GM18951 (cell line): ENCODE results near the gene ACVR1.

ENCODE experiments used
- POLR2A ChIP-seq: IDR thresholded peaks from 4 replicates; pipeline ENCODE4 v1.6.1; 2011; ENCODE audit warnings: mild to moderate bottlenecking; ENCODE audit not compliant: insufficient read length, insufficient read depth; ENCODE audit errors: extremely low read depth
- in situ Hi-C: fragments of 300-500 bp; cut with MboI; formaldehyde crosslinking; loops from one replicate; pipeline ENCODE4 v1.12.0; 2022; ENCODE audit warnings: low sequenced_read_pairs, mixed read lengths, inconsistent platforms; ENCODE audit not compliant: unreplicated experiment

The ACVR1 gene

DNA sequence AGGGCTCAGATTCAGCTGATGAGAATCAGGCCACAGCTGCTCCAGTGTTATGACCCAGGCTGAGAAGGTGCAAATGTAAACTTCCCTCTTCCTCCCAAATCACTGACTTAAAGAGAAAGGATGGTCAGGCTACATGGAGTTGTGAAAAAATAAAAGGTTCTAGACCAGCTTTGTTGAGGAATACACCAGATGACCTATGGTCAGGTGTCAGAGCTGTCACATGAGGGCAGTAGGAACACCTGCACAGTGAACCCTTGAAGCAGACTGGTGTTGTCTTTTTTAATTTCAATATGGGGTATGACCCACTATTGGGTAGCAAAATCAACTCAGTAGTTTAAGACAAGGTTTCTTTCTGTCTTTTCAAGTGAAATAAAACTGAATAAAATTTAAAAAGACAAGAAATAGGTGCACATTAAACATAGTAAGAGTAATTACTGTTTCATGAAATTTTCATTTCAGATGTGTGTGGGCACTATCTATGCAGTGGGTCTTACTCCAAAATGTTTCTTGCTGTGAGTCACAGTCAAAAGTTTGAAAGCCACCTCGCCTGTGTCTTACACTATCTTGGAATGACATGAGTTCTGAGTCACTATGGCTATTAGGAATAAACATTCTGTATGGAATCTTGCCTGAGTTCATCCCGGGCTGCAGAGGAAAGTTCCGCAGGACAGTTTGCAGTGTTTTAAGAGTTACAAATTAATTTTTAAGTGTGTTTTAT is 83.6 kb downstream of the ACVR1 start:
- in situ Hi-C loops: no loop called here
- TF ChIP-seq POLR2A: no peak

DNA sequence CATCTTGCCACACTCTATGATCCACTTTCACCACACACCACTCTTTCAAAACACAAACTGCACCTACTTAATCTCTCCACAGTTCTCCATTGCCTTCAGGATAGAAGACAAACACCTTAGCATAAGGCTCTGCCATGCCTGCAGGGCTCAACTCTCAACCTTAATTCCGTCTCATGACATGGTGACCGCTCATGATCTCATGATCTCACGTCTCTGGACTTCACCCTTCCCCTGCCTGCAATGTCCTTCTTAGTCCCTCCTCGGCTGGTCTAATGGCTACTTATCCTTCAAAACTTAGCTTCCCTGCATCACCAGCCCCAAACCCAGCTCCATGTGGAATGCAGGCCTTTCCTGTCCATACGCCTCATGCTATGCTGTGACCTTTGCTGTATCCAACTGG is 85.3 kb downstream of the ACVR1 start:
- no peak for TF ChIP-seq POLR2A
- in situ Hi-C loops: no loop called here

DNA sequence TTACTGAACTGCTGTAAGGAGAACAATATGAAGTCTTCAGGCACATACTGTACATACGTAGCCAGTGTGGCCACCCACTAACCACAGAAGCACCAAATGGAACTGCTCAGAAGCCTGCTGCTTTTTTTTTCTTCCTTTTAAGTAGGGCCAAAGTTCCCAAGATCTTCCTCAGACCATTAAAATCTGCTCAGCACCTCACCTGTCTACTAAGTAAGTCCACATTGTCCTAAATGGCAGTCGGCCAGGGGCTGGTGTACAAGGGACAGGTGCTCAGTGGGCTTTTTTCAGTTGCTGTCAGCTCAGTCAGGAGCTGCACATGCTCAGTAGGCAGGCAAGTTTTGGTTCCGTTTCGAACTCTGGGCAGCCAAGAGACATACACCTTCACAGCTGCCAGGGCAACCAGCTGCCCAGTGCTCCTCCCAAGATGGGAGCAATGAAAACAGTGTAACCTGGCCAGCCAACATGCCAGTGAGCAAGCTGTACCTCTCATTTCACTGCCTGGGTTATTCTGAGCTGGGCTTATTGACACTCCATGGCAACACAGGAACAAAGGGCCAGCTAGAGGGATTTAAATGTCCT is 86.1 kb downstream of the ACVR1 start:
- in situ Hi-C loops: no loop called here
- no peak for TF ChIP-seq POLR2A

- TF ChIP-seq POLR2A: no peak
- in situ Hi-C loops: no loop called here
Observed at GRCh38 chr2:157789256-157789655, 86.9 kb downstream of the ACVR1 start.

DNA sequence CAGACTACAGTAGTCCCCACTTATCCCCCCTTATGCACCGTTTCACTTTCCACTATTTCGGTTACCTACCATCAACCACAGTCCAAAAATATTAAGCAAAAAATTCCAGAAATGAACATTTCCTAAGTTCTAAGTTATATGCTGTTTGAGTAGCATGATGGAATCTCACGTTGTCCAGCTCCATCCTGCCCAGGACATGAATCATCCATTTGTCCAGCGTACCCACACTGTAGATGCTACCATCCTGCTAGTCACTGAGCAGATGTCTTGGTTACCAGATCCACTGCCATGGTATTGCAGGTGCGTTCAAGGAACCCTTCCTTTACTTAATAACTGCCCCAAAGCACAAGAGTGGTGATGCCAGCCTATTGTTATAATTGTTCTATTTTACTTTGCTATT is 87.9 kb downstream of the ACVR1 start:
- in situ Hi-C loops: no loop called here

DNA sequence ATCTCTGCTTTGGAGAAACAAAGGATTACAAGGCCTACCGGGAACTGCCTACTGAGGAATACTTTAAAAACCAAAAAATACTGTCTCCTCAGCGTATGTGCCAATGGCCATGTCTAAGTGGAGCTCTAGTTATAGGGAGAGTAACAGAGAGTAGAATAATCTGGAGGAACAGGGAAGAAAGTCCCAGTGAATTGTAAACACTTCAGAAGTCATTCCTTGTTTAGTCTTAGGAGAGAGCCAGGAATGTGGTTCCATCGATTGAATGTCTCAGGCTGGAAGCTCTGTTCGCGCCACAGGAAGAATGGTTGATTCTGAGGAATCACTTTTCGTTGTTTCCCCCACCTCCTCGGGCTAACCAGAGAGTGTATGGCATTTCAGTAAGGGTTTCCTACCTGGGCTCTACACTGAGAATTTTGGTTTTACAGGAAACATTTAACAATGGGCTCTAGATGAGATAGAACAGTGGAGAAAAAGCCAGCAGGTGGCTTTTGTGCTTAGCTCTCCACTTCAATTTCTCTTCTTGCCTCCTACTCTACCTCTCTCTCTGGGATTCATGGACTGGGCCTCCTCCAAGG is 88.7 kb downstream of the ACVR1 start:
- in situ Hi-C loops: no loop called here
- no peak for TF ChIP-seq POLR2A

More for the DNA sequence above, 87.9 kb downstream of the ACVR1 start:
- no peak for TF ChIP-seq POLR2A

DNA sequence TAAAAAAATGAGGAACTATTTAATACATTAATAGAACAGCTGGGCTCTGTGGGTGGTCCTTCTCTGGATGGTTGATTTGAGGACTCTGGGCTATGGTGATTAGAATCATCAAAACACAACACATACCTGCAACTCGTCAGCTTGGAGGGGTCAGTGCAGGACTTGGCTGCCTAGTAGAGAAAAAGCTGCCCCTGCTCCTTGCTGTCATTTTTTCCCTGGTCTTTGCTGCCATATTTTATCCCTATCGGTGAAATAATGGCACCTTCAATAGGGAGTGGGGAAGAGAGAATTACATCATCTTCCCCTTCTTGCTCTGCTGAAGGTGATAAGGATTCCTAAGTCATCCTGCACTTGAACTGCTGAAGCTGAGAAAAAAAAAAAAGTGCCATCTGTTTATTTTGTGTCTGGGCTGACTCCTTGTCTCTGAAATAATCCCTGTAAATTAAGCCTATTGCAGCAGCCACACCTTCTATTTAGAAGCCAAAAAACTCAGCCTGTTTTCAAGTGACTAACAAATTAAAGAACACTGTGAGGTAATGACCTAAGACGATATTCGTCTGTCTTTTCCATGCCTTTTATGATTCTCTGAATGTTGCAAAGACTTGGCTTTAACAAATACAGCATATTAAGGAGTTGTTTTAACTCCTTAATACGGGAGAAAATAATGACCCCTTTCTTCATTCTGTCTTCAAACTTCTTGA is 89.3 kb downstream of the ACVR1 start:
- no peak for TF ChIP-seq POLR2A
- in situ Hi-C loops: no loop called here

DNA sequence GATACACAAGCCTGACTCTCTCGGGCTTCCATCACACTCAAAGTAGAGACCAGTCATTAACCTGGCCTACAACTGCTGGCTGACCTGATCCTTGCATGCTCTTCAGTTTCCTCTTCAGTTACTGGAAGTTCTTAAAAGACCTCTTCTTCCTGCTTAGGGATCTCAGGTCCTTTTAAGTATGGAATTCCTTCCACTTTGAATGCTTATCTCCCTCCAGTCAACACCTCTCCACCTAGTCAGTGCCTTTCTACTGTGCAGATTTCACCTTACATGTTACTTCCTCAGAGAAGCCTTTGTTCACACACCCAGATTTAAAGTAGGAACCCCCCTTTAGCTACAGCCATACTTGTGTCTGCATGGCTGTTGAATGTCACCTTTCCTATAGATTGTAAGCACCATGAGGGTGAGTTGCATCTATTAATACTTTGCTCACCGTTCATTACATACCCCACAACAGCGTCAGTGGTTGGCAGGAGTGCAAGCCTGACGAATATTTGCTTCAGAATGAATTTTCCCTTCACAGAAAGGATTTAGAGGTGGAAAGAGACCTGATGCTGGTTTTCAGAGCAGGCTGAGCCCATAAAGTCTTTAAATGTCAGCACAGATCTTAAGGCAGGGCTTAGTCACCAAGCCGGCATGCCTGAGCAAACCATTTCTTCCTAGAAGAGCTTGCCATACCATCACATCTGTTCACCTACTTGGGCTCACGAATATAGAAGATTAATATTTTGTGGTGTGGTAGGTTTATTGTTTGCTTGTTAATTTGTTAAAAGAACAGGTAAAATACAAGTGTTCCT is 90.1 kb downstream of the ACVR1 start:
- no peak for TF ChIP-seq POLR2A
- in situ Hi-C loops: no loop called here

DNA sequence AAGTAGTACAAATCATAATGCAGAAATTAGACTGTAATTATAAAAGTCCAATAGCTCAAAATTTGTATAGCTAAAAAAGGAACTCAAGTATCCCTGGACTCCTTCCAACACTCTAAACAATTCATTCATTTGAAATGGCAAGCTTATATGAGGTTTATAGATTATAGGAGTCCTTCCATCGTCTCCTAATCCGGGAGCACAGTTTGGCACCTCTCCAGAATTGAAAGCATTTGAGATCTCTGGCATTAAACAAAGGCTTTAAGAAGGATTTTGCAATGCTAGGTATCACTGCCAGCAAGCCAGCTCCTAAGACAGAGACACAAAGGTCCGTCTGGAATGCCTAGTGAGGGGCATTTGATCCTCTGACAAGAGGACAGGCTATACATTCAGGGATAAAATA is 90.9 kb downstream of the ACVR1 start:
- TF ChIP-seq POLR2A: no peak
- in situ Hi-C loops: no loop called here

GRCh38 chr2:157784823-157785175 is 91.3 kb downstream of the ACVR1 start:
- no peak for TF ChIP-seq POLR2A
- in situ Hi-C loops: no loop called here

DNA sequence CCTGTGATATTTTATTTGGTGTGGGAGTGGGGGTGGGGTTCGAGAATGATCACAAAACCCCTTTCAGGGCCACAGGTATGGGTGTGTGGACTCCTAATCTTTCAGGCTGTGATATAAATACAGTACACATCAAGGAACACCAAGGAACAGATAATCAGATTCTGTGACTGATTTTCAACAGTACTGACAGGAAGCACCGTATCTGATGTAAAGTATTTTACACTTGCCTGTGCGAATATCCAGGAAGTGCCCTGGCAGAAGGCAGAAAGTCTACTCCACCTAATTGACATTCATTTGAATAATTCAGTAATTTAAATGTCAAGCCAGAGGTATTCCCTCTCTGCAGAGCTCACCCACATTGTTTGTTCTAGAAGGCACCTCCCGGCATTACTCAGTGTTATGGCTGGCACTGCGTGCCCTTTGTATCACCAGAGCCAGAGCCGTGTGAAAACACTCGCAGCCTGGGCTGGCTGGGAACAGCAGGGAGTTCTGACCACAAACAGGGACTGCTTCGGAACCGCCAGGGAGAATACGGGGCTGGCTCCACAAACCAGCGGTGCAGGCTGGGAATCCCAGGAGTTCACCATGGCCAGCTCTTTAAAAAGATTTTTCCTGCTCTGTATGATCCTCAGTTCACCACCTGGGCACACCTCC is 91.8 kb downstream of the ACVR1 start:
- no peak for TF ChIP-seq POLR2A
- in situ Hi-C loops: no loop called here

DNA sequence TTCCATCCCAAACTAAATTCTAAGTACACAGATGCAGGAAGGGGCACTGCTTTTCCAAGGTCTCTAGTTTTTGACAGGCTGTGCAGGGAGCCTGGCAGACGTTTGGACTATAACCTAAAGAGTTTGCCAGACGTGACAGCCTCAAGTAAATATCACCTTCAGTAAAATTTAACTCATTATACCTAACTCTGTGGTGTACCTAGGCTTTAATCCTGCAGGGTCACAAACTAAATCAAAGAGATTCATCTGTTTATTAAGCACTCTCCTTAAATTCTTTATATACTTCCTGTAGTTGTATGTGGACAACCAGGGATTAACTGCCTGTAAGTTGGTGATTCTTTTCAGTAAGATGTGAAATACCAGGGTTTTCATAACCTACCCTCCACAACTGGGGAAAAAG is 92.9 kb downstream of the ACVR1 start:
- no peak for TF ChIP-seq POLR2A
- in situ Hi-C loops: no loop called here
